GM23338 (cell line): ENCODE results near the gene RRH. TPM values are rescaled to one million over a fixed set of nuclear protein-coding genes. Genes with fewer than 3 reads are reported as not detected.
"Not testable (repeated sequence)": the region's sequence is repeated elsewhere in the genome, so short reads cannot be mapped to it uniquely, and the experiment has no call there.

Experiments used
- ATAC-seq: fragments of 200-7000 bp; cut with Tn5 transposase; 3 replicates; pipeline ENCODE4 v1.9.1; 2020
- DNase-seq: peaks from one replicate; pipeline ENCODE4 v3.0.0-alpha.2; 2015; ENCODE audit warnings: low spot score
- H2AFZ ChIP-seq: fragments of 200-600 bp; sonication (generic); 2 replicates; pipeline ENCODE4 v1.8.0; 2016; ENCODE audit warnings: antibody characterized with exemption, mild to moderate bottlenecking, moderate library complexity
- H3F3A ChIP-seq: fragments of 200-600 bp; sonication (generic); replicated peaks from 2 replicates; pipeline ENCODE4 v1.8.0; 2017; ENCODE audit warnings: antibody characterized with exemption, mixed run types, low read depth
- H3K27ac ChIP-seq: fragments of 200-600 bp; sonication (generic); 2 replicates; pipeline ENCODE4 v1.6.1; 2016; ENCODE audit warnings: low read depth
- H3K27me3 ChIP-seq: fragments of 200-600 bp; sonication (generic); 2 replicates; pipeline ENCODE4 v1.8.0; 2016; ENCODE audit warnings: mild to moderate bottlenecking, mixed run types, moderate library complexity; ENCODE audit not compliant: insufficient read depth
- H3K36me3 ChIP-seq: fragments of 200-600 bp; sonication (generic); 2 replicates; pipeline ENCODE4 v1.8.0; 2016; ENCODE audit warnings: mild to moderate bottlenecking; ENCODE audit not compliant: insufficient read depth
- H3K4me1 ChIP-seq: fragments of 200-600 bp; sonication (generic); 2 replicates; pipeline ENCODE4 v1.8.0; 2016; ENCODE audit warnings: mild to moderate bottlenecking, moderate library complexity; ENCODE audit not compliant: insufficient read depth
- H3K4me2 ChIP-seq: fragments of 200-600 bp; sonication (generic); 2 replicates; pipeline ENCODE4 v1.7.1; 2017; ENCODE audit warnings: mixed run types
- H3K4me3 ChIP-seq: fragments of 200-600 bp; sonication (generic); 2 replicates; pipeline ENCODE4 v1.6.1; 2016; ENCODE audit warnings: mixed run types
- H3K79me2 ChIP-seq: fragments of 200-600 bp; sonication (generic); replicated peaks from 2 replicates; pipeline ENCODE4 v1.8.0; 2017; ENCODE audit warnings: mild to moderate bottlenecking; ENCODE audit not compliant: insufficient read depth
- H3K9me2 ChIP-seq: fragments of 200-600 bp; sonication (generic); 2 replicates; pipeline ENCODE4 v1.8.0; 2017; ENCODE audit not compliant: insufficient read depth
- H4K20me1 ChIP-seq: fragments of 200-600 bp; sonication (generic); replicated peaks from 2 replicates; pipeline ENCODE4 v1.8.0; 2017; ENCODE audit warnings: mild to moderate bottlenecking; ENCODE audit not compliant: insufficient read depth
- H3K27ac Mint-ChIP-seq: 2 replicates; pipeline ENCODE4 v1.8.0; 2020; ENCODE audit warnings: inconsistent platforms, mild to moderate bottlenecking, moderate library complexity, mixed read lengths
- H3K27me3 Mint-ChIP-seq: 3 replicates; pipeline ENCODE4 v1.8.0; 2022; ENCODE audit warnings: low read depth, mild to moderate bottlenecking, moderate library complexity, mixed read lengths, inconsistent platforms; ENCODE audit not compliant: insufficient read depth, poor library complexity
- H3K36me3 Mint-ChIP-seq: 3 replicates; pipeline ENCODE4 v1.8.0; 2021; ENCODE audit warnings: low read depth, mild to moderate bottlenecking, inconsistent platforms, moderate library complexity, mixed read lengths
- H3K4me1 Mint-ChIP-seq: 3 replicates; pipeline ENCODE4 v1.8.0; 2020; ENCODE audit warnings: mild to moderate bottlenecking, inconsistent platforms, mixed read lengths
- H3K4me3 Mint-ChIP-seq: 3 replicates; pipeline ENCODE4 v1.8.0; 2021; ENCODE audit warnings: moderate library complexity, mild to moderate bottlenecking, inconsistent platforms, mixed read lengths
- H3K9me3 Mint-ChIP-seq: 3 replicates; pipeline ENCODE4 v1.8.0; 2020; ENCODE audit warnings: moderate library complexity, mild to moderate bottlenecking, inconsistent platforms, mixed read lengths
- CREB1 ChIP-seq: fragments of 250-450 bp; sonication (Bioruptor Pico); IDR thresholded peaks from 2 replicates; pipeline ENCODE4 v1.5.0; 2020; ENCODE audit warnings: low read depth, mild to moderate bottlenecking, moderate library complexity
- POLR2AphosphoS5 ChIP-seq: IDR thresholded peaks from 2 replicates; pipeline ENCODE4 v1.6.1; 2016; ENCODE audit warnings: antibody characterized with exemption, low read depth
- ZNF114 ChIP-seq: fragments of 250-450 bp; sonication (Bioruptor Pico); IDR thresholded peaks from 2 replicates; pipeline ENCODE4 v1.5.0; 2020; ENCODE audit warnings: mild to moderate bottlenecking, moderate library complexity
- ZNF331 ChIP-seq: fragments of 250-450 bp; sonication (Bioruptor Pico); IDR thresholded peaks from 2 replicates; pipeline ENCODE4 v1.5.0; 2020; ENCODE audit warnings: low read depth, mild to moderate bottlenecking, moderate library complexity
- polyA plus RNA-seq: library from polyadenylated mRNA; unstranded; fragments of >200 nt; fragmentation: Nextera tagmentation; extraction: Ambion mirVana; gene quantifications from 2 replicates; pipeline ENCODE4 v1.2.1, GENCODE V29; 2016
- total RNA-seq: library from RNA; depleted of rRNA; stranded (reverse); fragments of >200 nt; shearing (Covaris generic); gene quantifications from 2 replicates; pipeline ENCODE4 v1.2.3, GENCODE V29; 2014
- TF ChIP-seq, protein P1 (sequence below): fragments of 250-450 bp; sonication (Bioruptor Pico); IDR thresholded peaks from 2 replicates; pipeline ENCODE4 v1.5.0; 2020; ENCODE audit warnings: mild to moderate bottlenecking, moderate library complexity

The RRH gene
- total and polyA plus RNA-seq, 2 experiments from 2014 or later = not detected

- Mint-ChIP-seq H3K27ac (no peak overlapping the region), H3K4me1 (peaks cover 6% of the 10 kb centered on the region; the same call in 2 of the 3 replicates), H3K4me3 (no peak overlapping the region), H3K9me3 (no peaks in the 10 kb centered on the region), H3K36me3 (no peaks in the 10 kb centered on the region), H3K27me3 (peaks cover 4% of the 10 kb centered on the region)
- Histone ChIP-seq H2AFZ (no peak overlapping the region), H3K4me2 (no peak overlapping the region), H4K20me1 (no peaks in the 10 kb centered on the region), H3K79me2 (no peaks in the 10 kb centered on the region), H3K36me3 (no peaks in the 10 kb centered on the region), H3K27ac (no peak overlapping the region), H3K27me3 (no peaks in the 10 kb centered on the region), H3K4me1 (no peaks in the 10 kb centered on the region; the same call in 1 of the 2 replicates), H3K4me3 (no peak overlapping the region), H3F3A (no peaks in the 10 kb centered on the region), H3K9me2 (no peaks in the 10 kb centered on the region)
- DNase-seq (no peak), ATAC-seq (no peak)
- no peak for TF ChIP-seq CREB1 (CRISPR knock-in tag)
- TF ChIP-seq POLR2AphosphoS5 = no peak
- TF ChIP-seq, protein P1, sequence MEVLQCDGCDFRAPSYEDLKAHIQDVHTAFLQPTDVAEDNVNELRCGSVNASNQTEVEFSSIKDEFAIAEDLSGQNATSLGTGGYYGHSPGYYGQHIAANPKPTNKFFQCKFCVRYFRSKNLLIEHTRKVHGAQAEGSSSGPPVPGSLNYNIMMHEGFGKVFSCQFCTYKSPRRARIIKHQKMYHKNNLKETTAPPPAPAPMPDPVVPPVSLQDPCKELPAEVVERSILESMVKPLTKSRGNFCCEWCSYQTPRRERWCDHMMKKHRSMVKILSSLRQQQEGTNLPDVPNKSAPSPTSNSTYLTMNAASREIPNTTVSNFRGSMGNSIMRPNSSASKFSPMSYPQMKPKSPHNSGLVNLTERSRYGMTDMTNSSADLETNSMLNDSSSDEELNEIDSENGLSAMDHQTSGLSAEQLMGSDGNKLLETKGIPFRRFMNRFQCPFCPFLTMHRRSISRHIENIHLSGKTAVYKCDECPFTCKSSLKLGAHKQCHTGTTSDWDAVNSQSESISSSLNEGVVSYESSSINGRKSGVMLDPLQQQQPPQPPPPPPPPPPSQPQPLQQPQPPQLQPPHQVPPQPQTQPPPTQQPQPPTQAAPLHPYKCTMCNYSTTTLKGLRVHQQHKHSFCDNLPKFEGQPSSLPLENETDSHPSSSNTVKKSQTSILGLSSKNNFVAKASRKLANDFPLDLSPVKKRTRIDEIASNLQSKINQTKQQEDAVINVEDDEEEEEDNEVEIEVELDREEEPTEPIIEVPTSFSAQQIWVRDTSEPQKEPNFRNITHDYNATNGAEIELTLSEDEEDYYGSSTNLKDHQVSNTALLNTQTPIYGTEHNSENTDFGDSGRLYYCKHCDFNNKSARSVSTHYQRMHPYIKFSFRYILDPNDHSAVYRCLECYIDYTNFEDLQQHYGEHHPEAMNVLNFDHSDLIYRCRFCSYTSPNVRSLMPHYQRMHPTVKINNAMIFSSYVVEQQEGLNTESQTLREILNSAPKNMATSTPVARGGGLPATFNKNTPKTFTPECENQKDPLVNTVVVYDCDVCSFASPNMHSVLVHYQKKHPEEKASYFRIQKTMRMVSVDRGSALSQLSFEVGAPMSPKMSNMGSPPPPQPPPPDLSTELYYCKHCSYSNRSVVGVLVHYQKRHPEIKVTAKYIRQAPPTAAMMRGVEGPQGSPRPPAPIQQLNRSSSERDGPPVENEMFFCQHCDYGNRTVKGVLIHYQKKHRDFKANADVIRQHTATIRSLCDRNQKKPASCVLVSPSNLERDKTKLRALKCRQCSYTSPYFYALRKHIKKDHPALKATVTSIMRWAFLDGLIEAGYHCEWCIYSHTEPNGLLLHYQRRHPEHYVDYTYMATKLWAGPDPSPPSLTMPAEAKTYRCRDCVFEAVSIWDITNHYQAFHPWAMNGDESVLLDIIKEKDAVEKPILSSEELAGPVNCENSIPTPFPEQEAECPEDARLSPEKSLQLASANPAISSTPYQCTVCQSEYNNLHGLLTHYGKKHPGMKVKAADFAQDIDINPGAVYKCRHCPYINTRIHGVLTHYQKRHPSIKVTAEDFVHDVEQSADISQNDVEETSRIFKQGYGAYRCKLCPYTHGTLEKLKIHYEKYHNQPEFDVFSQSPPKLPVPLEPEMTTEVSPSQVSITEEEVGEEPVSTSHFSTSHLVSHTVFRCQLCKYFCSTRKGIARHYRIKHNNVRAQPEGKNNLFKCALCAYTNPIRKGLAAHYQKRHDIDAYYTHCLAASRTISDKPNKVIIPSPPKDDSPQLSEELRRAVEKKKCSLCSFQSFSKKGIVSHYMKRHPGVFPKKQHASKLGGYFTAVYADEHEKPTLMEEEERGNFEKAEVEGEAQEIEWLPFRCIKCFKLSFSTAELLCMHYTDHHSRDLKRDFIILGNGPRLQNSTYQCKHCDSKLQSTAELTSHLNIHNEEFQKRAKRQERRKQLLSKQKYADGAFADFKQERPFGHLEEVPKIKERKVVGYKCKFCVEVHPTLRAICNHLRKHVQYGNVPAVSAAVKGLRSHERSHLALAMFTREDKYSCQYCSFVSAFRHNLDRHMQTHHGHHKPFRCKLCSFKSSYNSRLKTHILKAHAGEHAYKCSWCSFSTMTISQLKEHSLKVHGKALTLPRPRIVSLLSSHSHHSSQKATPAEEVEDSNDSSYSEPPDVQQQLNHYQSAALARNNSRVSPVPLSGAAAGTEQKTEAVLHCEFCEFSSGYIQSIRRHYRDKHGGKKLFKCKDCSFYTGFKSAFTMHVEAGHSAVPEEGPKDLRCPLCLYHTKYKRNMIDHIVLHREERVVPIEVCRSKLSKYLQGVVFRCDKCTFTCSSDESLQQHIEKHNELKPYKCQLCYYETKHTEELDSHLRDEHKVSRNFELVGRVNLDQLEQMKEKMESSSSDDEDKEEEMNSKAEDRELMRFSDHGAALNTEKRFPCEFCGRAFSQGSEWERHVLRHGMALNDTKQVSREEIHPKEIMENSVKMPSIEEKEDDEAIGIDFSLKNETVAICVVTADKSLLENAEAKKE (CRISPR knock-in tag) = no peak
- no peak for TF ChIP-seq ZNF114
- no peak for TF ChIP-seq ZNF331
These were observed 22.8 kb downstream of the RRH start for GRCh38 chr4:109850601-109851000.

DNA sequence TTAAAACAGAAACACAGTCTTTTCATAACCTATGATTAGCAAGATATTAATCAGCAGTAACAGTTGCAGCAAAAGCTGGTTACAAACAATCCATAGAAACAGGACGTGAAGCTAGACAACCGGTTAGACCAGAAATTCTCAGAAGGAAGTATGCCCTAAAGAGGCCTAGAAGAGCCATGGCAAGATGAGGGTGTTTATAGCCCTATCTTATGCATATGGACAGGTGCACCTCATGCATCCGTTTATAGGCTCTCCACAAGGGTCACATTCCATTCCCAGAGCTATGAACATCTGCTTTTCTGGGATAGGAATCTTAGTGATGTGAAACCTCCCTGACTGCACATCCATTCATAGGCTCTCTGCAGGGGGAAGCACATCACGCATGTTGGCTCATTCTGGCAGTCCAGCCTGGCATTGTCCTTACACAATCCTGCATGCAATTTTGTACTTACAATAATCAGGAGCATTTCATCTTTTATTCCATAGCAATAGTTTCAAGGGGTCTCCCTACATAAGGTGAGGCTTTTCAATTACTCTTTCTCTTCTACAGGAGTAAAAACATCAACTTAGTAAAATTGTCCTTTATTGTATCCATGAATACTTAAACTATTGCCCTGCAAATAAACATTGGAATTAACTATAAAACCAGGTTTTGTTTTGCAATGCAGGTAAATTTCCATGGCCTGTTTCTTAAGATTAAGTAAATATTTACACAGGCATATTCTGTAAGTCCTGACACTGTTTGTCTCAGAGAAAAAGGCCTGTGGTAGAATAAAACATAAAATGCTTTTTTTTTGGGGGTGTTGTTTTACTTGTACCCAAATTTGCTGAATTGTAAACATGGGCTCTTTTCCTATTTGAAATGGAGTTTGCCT, 31.9 kb downstream of the RRH start:
- H3K27ac Mint-ChIP-seq, H3K4me1 ChIP-seq, H3K27me3 Mint-ChIP-seq, H3K36me3 ChIP-seq, H3K79me2 ChIP-seq, DNase-seq, H3K4me2 ChIP-seq, H3F3A ChIP-seq, H2AFZ ChIP-seq, H3K4me1 Mint-ChIP-seq, H4K20me1 ChIP-seq, H3K27ac ChIP-seq, H3K36me3 Mint-ChIP-seq, H3K27me3 ChIP-seq, H3K4me3 ChIP-seq, ATAC-seq, H3K9me2 ChIP-seq, H3K4me3 Mint-ChIP-seq: not testable (repeated sequence)
- peaks cover 18% of the 10 kb centered on the region; the same call in 2 of the 3 replicates for H3K9me3 Mint-ChIP-seq
